Thyroid gland (tissue), 4 donors: Measurements from ENCODE around the gene TNP2.

Source experiments
- POLR2A ChIP-seq, 2 donors: fragments of 450-650 bp; IDR thresholded peaks; one replicate each; pipeline ENCODE4 v1.6.1; 2017; ENCODE audit warnings: antibody characterized with exemption in 2 of 2, mild to moderate bottlenecking in 2 of 2, moderate library complexity in 1 of 2
- TF ChIP-seq, protein P1 (sequence below), 6 experiments: fragments of 200-600 bp in 3 of 6; fragments of 450-650 bp in 3 of 6; sonication (generic) in 3 of 6; IDR thresholded peaks; one replicate each; pipeline ENCODE4 v1.5.1; 2016 to 2019; ENCODE audit warnings: antibody characterized with exemption in 6 of 6, mild to moderate bottlenecking in 2 of 6, inconsistent platforms in 1 of 6, moderate library complexity in 1 of 6

DNA sequence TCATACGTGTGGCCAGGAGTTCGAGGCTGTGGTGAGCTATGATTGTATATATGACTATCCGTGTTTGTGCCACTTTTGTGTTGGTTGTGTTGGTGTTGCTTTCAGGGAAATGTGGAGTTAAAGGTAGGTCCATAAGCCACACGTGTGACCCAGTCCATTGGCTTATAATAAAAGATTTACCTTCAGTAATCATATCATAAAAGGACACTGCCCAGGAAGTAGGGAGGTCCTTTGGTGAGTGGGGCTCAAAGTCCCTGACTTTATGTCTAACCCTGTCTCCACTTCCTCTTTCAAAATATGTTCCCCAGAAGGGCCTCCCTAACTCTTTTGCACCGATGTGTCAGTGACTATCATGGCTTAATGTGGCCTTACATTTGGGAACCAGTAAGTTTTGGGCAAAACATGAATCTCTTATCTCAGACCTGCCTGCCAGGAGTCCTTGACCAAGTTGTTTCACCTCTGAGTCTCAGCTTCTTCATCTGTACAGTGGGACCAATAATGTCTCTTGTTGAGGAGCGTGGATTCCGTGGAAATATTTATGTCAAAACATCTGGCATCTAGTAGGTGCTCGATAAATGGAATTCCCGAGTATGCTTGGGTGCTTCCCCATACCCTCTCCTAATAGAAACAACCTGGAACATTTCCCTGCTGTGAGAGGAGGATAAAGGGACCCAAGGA is 4.8 kb downstream of the TNP2 start:
- TF ChIP-seq, protein P1, sequence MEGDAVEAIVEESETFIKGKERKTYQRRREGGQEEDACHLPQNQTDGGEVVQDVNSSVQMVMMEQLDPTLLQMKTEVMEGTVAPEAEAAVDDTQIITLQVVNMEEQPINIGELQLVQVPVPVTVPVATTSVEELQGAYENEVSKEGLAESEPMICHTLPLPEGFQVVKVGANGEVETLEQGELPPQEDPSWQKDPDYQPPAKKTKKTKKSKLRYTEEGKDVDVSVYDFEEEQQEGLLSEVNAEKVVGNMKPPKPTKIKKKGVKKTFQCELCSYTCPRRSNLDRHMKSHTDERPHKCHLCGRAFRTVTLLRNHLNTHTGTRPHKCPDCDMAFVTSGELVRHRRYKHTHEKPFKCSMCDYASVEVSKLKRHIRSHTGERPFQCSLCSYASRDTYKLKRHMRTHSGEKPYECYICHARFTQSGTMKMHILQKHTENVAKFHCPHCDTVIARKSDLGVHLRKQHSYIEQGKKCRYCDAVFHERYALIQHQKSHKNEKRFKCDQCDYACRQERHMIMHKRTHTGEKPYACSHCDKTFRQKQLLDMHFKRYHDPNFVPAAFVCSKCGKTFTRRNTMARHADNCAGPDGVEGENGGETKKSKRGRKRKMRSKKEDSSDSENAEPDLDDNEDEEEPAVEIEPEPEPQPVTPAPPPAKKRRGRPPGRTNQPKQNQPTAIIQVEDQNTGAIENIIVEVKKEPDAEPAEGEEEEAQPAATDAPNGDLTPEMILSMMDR (IDR thresholded peaks at IDR 0.05) = no peak
- no peak for TF ChIP-seq POLR2A (IDR thresholded peaks at IDR 0.05)
